Activated naive CD8-positive, alpha-beta T cell treated with anti-CD3 and anti-CD28 coated beads, Interleukin-2, amount 10 ng/mL, durations not matched to agents 7 days and 5 days (primary cell): ENCODE measurements around the gene PPM1L. TPM values are rescaled to one million over a fixed set of nuclear protein-coding genes. Genes with fewer than 3 reads are reported as not detected.

Experiments
- ATAC-seq: fragments of 150-1000 bp; cut with Tn5 transposase; one replicate; pipeline ENCODE4 v1.10.0; 2021; ENCODE audit warnings: low read depth, moderate library complexity
- POLR2A ChIA-PET: fragments of 350-600 bp; sonication (Branson Sonifier 250); formaldehyde crosslinking; loops from one replicate; lab custom pipeline; 2021; ENCODE audit warnings: antibody characterized with exemption; lab: Charles Lee
- DNase-seq: peaks from one replicate; pipeline ENCODE4 v3.0.0; 2021
- H3K27ac Mint-ChIP-seq: one replicate; pipeline ENCODE4 v1.8.0; 2022; ENCODE audit warnings: mild to moderate bottlenecking, mixed read lengths
- H3K27me3 Mint-ChIP-seq: one replicate; pipeline ENCODE4 v1.8.0; 2022; ENCODE audit warnings: mild to moderate bottlenecking, moderate library complexity, mixed read lengths
- H3K36me3 Mint-ChIP-seq: one replicate; pipeline ENCODE4 v1.8.0; 2021; ENCODE audit warnings: mild to moderate bottlenecking, mixed read lengths
- H3K4me1 Mint-ChIP-seq: one replicate; pipeline ENCODE4 v1.8.0; 2021; ENCODE audit warnings: mixed read lengths
- H3K4me3 Mint-ChIP-seq: one replicate; pipeline ENCODE4 v1.8.0; 2022; ENCODE audit warnings: mild to moderate bottlenecking, moderate library complexity, mixed read lengths
- H3K9me3 Mint-ChIP-seq: one replicate; pipeline ENCODE4 v1.8.0; 2021; ENCODE audit warnings: mixed read lengths
- total RNA-seq, 2 experiments: library from RNA; stranded (reverse); gene quantifications; one replicate each; pipeline ENCODE4 v1.2.3, GENCODE V29; 2021

PPM1L gene
- total RNA-seq, 2 experiments from 2014 or later: 3.8 to 4.6 TPM

- DNase-seq (no peak), ATAC-seq (no peak)
- no peak overlapping the region for H3K4me3 Mint-ChIP-seq
- H3K27me3 Mint-ChIP-seq: no peaks in the 10 kb centered on the region
- POLR2A ChIA-PET: no interaction called here
- no peak overlapping the region for H3K27ac Mint-ChIP-seq
- no peaks in the 10 kb centered on the region for H3K4me1 Mint-ChIP-seq
- no peaks in the 10 kb centered on the region for H3K36me3 Mint-ChIP-seq
- H3K9me3 Mint-ChIP-seq: no peaks in the 10 kb centered on the region
Measured at GRCh38 chr3:160826991-160827390, 71.0 kb downstream of the PPM1L start.

- H3K27ac Mint-ChIP-seq: no peak overlapping the region
- no peak overlapping the region for H3K4me3 Mint-ChIP-seq
- H3K9me3 Mint-ChIP-seq: no peaks in the 10 kb centered on the region
- no peak for DNase-seq
- POLR2A ChIA-PET: no interaction called here
- H3K4me1 Mint-ChIP-seq: no peaks in the 10 kb centered on the region
- H3K36me3 Mint-ChIP-seq: no peaks in the 10 kb centered on the region
- no peaks in the 10 kb centered on the region for H3K27me3 Mint-ChIP-seq
- no peak for ATAC-seq
Measured at GRCh38 chr3:160827516-160827915, 71.5 kb downstream of the PPM1L start.

DNA sequence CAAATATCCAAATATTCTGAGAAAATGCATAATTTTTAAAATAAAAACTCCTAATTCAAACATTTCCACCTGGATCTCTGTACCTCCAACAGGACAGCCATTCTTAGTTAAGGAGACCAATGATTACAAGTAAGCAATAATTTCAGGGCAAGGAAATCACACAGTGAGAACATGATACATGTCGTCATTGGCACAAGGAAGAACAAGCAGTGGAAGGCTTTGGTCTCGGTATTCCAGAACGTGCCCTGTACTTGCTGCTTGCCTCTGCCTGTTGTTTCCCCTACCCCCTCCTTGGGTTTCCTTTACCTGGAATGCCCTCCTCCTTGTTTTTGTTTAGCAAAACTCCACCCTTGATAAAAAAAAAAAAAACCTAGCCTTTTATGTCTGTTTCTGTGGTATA lies 72.8 kb downstream of the PPM1L start:
- Mint-ChIP-seq H3K27ac (no peak overlapping the region), H3K27me3 (no peaks in the 10 kb centered on the region), H3K36me3 (no peaks in the 10 kb centered on the region), H3K4me1 (no peaks in the 10 kb centered on the region), H3K9me3 (no peaks in the 10 kb centered on the region), H3K4me3 (no peak overlapping the region)
- POLR2A ChIA-PET: no interaction called here
- DNase-seq: no peak
- no peak for ATAC-seq

- POLR2A ChIA-PET: no interaction called here
- Mint-ChIP-seq H3K36me3 (no peaks in the 10 kb centered on the region), H3K9me3 (peaks cover 2% of the 10 kb centered on the region), H3K4me3 (no peak overlapping the region), H3K4me1 (no peaks in the 10 kb centered on the region), H3K27me3 (no peaks in the 10 kb centered on the region), H3K27ac (no peak overlapping the region)
- DNase-seq (no peak), ATAC-seq (no peak)
Measured at GRCh38 chr3:160829486-160830009, 73.5 kb downstream of the PPM1L start.

- ATAC-seq: no peak
- Mint-ChIP-seq H3K4me3 (no peak overlapping the region), H3K4me1 (no peaks in the 10 kb centered on the region), H3K36me3 (no peaks in the 10 kb centered on the region), H3K27me3 (no peaks in the 10 kb centered on the region), H3K9me3 (peaks cover 6% of the 10 kb centered on the region), H3K27ac (no peak overlapping the region)
- DNase-seq: no peak
- POLR2A ChIA-PET: no interaction called here
Measured at GRCh38 chr3:160830796-160831195, 74.8 kb downstream of the PPM1L start.

DNA sequence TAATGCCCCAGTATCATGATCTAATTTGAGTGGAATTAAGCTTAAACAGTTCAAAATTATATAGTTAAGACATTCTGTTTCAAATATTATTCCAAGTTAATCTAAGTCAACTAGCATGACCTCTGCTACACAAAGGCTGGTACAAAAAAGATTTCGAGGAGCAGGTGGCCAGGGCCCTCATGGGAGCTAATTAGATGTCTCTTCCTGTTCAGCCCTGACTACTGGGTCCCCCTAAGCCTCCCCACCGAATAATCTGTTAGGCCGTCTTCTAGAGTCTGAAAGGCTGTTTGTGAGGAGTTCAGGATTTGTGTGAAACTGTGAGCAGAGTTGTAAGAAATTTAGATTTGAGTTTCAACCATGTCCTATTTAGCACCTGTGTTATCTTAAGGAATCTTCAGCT lies 75.4 kb downstream of the PPM1L start:
- no peak overlapping the region for H3K27ac Mint-ChIP-seq
- POLR2A ChIA-PET: no interaction called here
- H3K36me3 Mint-ChIP-seq: no peaks in the 10 kb centered on the region
- H3K27me3 Mint-ChIP-seq: no peaks in the 10 kb centered on the region
- peaks cover 6% of the 10 kb centered on the region for H3K9me3 Mint-ChIP-seq
- DNase-seq (no peak), ATAC-seq (no peak)
- H3K4me1 Mint-ChIP-seq: no peaks in the 10 kb centered on the region
- no peak overlapping the region for H3K4me3 Mint-ChIP-seq

DNA sequence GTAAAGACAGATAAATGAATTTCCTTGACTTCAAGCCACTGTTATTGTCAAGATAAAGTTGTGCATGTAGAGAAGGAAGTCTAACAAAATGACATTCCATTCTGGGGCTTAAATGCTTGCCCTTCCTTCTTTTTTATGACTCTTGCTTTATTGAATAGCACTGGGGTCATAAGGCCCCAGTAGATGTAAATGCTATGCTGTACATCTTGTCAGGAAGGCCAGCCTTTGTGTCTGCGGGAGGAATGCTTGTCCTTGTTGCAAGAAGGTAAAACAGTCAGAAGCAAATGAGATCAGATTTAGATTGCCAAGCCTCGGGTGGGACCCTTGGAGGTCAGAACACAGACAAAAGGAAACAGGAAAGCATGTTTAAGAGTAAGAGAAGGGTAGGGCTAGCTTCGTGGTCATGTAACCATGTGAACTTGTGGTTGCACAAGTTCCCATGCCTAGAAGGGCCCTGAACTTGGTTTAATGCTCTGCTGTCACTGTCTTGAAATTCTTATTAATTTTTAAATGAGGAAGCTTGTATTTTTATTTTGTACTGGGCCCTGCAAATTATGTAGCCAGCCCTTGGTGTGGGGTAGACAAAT lies 81.5 kb downstream of the PPM1L start:
- Mint-ChIP-seq H3K4me1 (peaks cover 4% of the 10 kb centered on the region), H3K27me3 (no peaks in the 10 kb centered on the region), H3K9me3 (peaks cover 6% of the 10 kb centered on the region), H3K27ac (no peak overlapping the region), H3K36me3 (no peaks in the 10 kb centered on the region), H3K4me3 (no peak overlapping the region)
- ATAC-seq: no peak
- DNase-seq: no peak
- POLR2A ChIA-PET: no interaction called here

- POLR2A ChIA-PET: no interaction called here
- Mint-ChIP-seq H3K27ac (no peak overlapping the region), H3K36me3 (no peaks in the 10 kb centered on the region), H3K4me1 (peaks cover 4% of the 10 kb centered on the region), H3K27me3 (no peaks in the 10 kb centered on the region), H3K9me3 (no peaks in the 10 kb centered on the region), H3K4me3 (no peak overlapping the region)
- DNase-seq (no peak), ATAC-seq (no peak)
Measured at GRCh38 chr3:160840590-160840989, 84.6 kb downstream of the PPM1L start.

GRCh38 chr3:160841455-160841854 lies 85.4 kb downstream of the PPM1L start:
- POLR2A ChIA-PET: no interaction called here
- Mint-ChIP-seq H3K27ac (no peak overlapping the region), H3K4me3 (no peak overlapping the region), H3K9me3 (no peaks in the 10 kb centered on the region), H3K36me3 (no peaks in the 10 kb centered on the region), H3K4me1 (peaks cover 4% of the 10 kb centered on the region), H3K27me3 (no peaks in the 10 kb centered on the region)
- ATAC-seq (no peak), DNase-seq (no peak)

GRCh38 chr3:160842021-160843005 lies 86.3 kb downstream of the PPM1L start:
- Mint-ChIP-seq H3K27ac (no peak overlapping the region), H3K27me3 (no peaks in the 10 kb centered on the region), H3K4me1 (peaks cover 2% of the 10 kb centered on the region), H3K4me3 (no peak overlapping the region), H3K9me3 (no peaks in the 10 kb centered on the region), H3K36me3 (no peaks in the 10 kb centered on the region)
- no peak for ATAC-seq
- no peak for DNase-seq
- POLR2A ChIA-PET: no interaction called here

- no peaks in the 10 kb centered on the region for H3K4me1 Mint-ChIP-seq
- POLR2A ChIA-PET: no interaction called here
- DNase-seq: no peak
- no peak overlapping the region for H3K4me3 Mint-ChIP-seq
- ATAC-seq: no peak
- peaks cover 3% of the 10 kb centered on the region for H3K9me3 Mint-ChIP-seq
- H3K27ac Mint-ChIP-seq: no peak overlapping the region
- no peaks in the 10 kb centered on the region for H3K36me3 Mint-ChIP-seq
- peaks cover 2% of the 10 kb centered on the region for H3K27me3 Mint-ChIP-seq
Measured at GRCh38 chr3:160851629-160852210, 95.7 kb downstream of the PPM1L start.

- ATAC-seq (no peak), DNase-seq (no peak)
- H3K36me3 Mint-ChIP-seq: no peaks in the 10 kb centered on the region
- no peak overlapping the region for H3K27ac Mint-ChIP-seq
- H3K27me3 Mint-ChIP-seq: no peaks in the 10 kb centered on the region
- POLR2A ChIA-PET: no interaction called here
- H3K9me3 Mint-ChIP-seq: peaks cover 3% of the 10 kb centered on the region
- no peak overlapping the region for H3K4me3 Mint-ChIP-seq
- no peaks in the 10 kb centered on the region for H3K4me1 Mint-ChIP-seq
Measured at GRCh38 chr3:160852856-160853255, 96.8 kb downstream of the PPM1L start.

- DNase-seq (no peak), ATAC-seq (no peak)
- H3K4me1 Mint-ChIP-seq: no peaks in the 10 kb centered on the region
- no peak overlapping the region for H3K27ac Mint-ChIP-seq
- POLR2A ChIA-PET: no interaction called here
- peaks cover 3% of the 10 kb centered on the region for H3K9me3 Mint-ChIP-seq
- no peak overlapping the region for H3K4me3 Mint-ChIP-seq
- H3K36me3 Mint-ChIP-seq: no peaks in the 10 kb centered on the region
- peaks cover 3% of the 10 kb centered on the region for H3K27me3 Mint-ChIP-seq
Measured at GRCh38 chr3:160856450-160856849, 100.4 kb downstream of the PPM1L start.
